Hepatic stellate cell (primary cell): ENCODE measurements around the gene POLR3E.

Experiments
- DNase-seq: peaks from one replicate; pipeline ENCODE4 v3.0.0; 2011; ENCODE audit warnings: low spot score

POLR3E gene, protein sequence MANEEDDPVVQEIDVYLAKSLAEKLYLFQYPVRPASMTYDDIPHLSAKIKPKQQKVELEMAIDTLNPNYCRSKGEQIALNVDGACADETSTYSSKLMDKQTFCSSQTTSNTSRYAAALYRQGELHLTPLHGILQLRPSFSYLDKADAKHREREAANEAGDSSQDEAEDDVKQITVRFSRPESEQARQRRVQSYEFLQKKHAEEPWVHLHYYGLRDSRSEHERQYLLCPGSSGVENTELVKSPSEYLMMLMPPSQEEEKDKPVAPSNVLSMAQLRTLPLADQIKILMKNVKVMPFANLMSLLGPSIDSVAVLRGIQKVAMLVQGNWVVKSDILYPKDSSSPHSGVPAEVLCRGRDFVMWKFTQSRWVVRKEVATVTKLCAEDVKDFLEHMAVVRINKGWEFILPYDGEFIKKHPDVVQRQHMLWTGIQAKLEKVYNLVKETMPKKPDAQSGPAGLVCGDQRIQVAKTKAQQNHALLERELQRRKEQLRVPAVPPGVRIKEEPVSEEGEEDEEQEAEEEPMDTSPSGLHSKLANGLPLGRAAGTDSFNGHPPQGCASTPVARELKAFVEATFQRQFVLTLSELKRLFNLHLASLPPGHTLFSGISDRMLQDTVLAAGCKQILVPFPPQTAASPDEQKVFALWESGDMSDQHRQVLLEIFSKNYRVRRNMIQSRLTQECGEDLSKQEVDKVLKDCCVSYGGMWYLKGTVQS

GRCh38 chr16:22297114-22297870 lies at the start of gene POLR3E:
POLR3E (plus strand) TSS chr16:22297409; CDS start chr16:22302969, 5,560 bp downstream.
- peak; percentile 94 for DNase-seq

DNA sequence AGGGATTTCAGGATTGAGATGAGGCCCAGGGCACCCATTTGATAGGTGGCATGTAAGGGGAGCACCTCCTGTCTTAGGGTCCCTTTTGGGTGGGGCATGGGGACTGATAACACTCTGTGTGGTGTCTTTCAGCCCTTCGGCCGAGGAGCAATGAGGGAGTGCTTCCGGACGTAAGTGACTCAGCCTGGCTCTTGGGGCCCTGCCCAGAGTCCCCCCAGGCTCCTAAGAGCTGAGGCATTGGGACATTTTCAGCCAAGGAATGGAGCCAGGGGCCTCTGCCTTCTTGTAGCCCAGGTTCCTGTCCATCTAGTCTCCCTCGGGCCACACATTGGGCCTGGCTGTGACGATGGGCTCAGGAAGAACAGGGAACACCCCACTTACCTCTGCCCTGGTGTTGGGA lies 46.7 kb upstream of the POLR3E start:
- DNase-seq = no peak

DNA sequence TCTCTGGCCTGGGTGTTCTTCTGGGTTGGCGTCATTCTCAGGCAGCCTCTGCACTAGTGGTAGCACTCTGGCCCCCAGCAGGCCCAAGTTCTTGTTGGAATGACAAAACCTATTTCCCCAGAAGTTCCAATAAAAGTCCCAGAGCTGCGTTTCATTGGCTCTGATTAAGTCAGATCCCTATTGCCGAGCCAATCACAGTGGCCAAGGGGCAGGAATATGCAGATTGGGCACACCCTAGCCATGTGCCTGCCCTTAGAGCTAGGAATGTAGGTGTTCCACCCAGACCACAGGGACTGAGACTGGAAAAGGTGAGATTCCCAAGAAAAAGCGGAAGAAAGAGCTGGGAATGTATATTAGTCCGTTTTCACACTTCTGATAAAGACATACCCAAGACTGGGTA lies 44.9 kb upstream of the POLR3E start:
- no peak for DNase-seq

DNA sequence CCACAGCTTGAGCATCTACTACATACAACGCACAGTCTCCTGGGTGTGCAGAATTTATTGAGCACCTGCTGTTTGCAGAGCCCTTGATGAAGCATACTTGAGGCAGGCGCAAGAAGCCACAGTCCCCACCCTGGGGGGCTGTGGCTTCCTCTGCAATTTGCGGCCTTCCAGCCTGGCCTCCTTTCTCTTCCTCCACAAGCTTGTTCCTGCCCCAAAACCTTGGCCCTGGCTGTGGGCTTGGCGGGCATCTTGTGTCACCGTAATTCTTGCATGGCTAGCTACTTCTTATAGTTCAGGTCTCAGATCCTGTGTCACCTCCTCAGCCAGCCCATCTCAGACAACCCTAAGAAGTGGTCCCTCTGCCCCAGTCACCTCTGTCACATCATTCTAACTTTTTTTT lies 43.9 kb upstream of the POLR3E start:
- no peak for DNase-seq

- DNase-seq = no peak
Measured at GRCh38 chr16:22255335-22255734, 41.9 kb upstream of the POLR3E start.

GRCh38 chr16:22257440-22257839 lies 39.8 kb upstream of the POLR3E start:
- no peak for DNase-seq

DNA sequence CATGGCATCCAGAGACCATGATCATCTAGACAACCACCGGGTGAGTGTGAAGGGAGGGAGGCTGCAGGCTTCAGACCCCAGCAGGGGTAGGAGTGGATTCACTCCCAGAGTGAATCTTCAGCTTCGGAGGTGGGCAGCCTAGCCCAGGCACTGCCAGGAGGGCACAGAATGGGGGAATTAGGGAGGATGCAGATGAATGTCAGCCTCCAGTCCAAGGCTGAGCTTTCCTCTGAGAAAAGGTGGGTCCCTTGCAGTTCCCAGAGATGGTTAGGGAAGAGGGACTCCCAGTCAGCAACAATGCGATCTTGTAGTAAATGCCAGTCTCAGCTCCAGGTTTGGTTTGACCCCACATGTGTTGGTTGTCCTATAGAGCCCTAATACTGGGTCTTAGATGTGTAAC lies 36.7 kb upstream of the POLR3E start:
- DNase-seq = no peak

DNA sequence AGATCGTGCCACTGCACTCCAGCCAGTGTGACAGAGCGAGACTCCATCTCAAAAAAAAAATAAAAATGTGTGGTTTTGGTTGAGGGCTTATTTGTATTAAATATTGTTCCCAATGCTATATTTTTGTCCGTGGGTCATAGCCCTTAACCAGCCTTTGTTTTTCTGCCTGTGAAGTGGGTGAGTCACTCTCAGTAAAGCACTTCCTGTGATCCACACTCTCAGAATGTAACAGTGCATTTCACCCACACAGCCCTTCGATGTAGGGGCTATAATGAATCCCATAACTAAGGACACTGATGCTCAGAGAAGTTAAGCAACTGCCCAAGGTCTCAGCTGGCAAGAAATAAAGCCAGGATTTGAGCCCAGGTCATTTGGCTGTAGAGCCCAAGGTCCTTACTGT lies 34.7 kb upstream of the POLR3E start:
- peak; percentile 26 for DNase-seq

- no peak for DNase-seq
Measured at GRCh38 chr16:22264786-22265185, 32.4 kb upstream of the POLR3E start.

GRCh38 chr16:22265351-22265750 lies 31.9 kb upstream of the POLR3E start:
- no peak for DNase-seq

GRCh38 chr16:22266546-22266945 lies 30.7 kb upstream of the POLR3E start:
- DNase-seq = no peak

- DNase-seq = no peak
Measured at GRCh38 chr16:22267764-22268163, 29.4 kb upstream of the POLR3E start.

GRCh38 chr16:22270525-22270924 lies 26.7 kb upstream of the POLR3E start:
- no peak for DNase-seq

DNA sequence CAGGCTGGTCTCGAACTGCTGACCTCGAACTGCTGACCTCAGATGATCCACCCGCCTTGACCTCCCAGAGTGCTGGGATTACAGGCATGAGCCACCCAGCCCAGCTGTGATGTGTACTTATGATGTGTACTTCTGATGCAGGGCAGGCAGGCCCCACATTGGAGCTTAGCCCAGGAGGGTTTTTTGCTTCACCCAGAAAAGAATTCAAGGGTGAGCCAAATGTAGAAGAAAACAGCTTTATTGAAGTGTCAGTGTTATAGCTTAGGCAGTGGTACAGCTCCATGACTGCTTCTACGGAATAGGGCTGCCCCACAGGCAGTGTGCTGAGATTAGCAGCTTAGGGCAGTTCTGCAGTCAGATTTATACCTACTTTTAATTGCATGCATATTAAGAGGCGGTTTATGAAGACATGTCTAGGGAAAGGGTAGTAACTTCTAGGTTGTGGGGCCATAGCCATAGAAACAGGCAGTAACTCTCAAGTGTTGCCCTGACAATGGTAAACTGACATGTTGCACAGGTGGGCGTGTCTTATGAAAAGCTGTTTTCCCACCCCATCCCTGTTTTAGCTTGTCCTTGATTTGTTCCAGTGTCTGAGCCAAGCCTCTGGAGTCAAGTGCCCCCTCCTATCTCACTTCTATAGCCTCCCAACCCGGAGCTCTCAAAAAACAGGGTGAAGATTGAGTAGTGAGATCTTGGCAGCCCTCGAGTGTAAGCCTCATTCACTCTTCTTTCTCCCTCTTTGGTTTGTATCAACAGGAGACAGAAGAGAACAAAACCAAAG lies 24.1 kb upstream of the POLR3E start:
- no peak for DNase-seq

DNA sequence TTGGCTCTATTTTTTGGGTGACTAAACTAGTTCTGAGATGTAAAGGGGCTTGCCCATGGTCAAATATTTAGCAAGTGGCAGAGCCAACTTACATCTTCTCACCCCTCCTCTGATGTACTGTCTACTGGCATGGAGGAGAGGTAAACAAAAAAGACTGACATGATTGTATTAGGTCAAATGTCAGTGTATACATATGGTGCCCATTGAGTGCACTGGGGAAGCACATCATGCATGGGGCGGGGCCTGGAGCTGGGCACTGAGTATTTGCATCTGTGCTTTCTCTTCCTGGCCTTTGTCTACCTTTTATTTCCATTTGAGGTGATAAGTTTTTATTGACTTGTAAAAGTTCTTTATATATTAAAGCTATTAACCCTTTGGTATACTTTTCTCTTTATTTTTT lies 22.3 kb upstream of the POLR3E start:
- no peak for DNase-seq

DNA sequence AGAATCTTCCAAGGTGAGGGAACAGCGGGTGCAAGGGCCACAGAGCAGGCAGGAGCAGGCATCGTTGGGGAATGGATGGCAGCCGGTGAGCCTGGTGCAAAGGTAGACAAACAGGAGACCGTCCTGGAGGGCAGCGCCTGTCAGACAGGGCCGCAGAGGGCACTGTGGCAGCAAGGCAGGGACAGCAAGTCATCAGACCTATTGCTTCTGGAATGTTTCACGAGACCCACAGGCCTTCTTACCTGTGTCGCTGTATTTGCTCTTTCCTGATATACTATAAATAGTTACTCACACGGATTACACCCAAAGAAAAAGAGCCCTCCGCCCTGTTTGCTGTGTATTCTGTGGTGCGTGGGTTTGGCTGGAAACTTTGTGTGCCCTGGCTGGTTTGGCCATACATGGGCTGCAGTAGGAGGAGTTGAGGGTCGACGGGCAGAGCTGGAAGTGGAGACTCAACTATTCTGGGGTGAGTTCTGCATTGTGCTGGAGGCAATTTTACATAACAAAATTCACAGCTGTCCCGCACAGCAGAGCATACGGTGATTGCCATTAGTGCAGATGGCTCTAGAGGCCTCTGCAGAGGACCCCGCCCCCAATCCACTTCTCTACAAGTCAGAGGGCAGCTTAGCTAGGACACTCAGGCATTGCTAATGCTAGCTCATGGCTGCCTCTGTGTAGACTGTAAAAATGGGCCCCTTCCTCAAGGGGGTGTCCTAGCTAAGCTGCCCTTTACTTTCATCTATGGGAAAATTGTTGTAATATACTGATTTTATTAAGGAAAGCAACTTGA lies 18.6 kb upstream of the POLR3E start:
- no peak for DNase-seq

GRCh38 chr16:22282254-22282892 lies 14.8 kb upstream of the POLR3E start:
- DNase-seq = no peak

DNA sequence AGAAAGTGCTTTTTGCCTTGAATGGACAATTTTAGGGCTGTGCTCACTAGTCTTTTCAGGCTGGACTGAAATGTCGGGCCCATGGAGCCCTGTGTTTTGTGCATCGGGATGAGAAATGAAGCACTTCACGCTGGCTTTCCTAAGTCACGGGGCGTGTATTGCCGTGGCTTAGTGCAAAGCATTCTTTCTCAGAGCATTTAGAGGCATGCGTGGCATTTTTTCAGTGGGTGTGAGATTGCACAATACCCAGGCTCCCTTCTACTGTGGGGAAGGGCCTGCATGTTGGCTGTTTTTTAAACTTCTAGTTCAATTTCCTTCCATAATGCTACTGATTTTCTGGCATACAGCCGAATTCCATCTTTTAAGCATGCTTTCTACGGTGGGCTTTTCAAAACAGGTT lies 12.6 kb upstream of the POLR3E start:
- DNase-seq = no peak

- no peak for DNase-seq
Measured at GRCh38 chr16:22285080-22285479, 12.1 kb upstream of the POLR3E start.

GRCh38 chr16:22291020-22291419 lies 6.2 kb upstream of the POLR3E start:
- DNase-seq = no peak

GRCh38 chr16:22291860-22292318 lies 5.3 kb upstream of the POLR3E start:
- no peak for DNase-seq
